HG02571 (cell line): Measurements from ENCODE around the gene C5orf47.
"Not testable (repeated sequence)": the region's sequence is repeated elsewhere in the genome, so short reads cannot be mapped to it uniquely, and the experiment has no call there.

Source experiments
- ATAC-seq: cut with Tn5 transposase; IDR thresholded peaks from one replicate; pipeline ENCODE4 v1.9.1; 2021; ENCODE audit warnings: mild to moderate bottlenecking, moderate library complexity; ENCODE audit not compliant: unreplicated experiment

The C5orf47 gene

GRCh38 chr5:173969167-173970049 is 19.6 kb upstream of the C5orf47 start:
- no peak for ATAC-seq

GRCh38 chr5:173970878-173971650 is 17.9 kb upstream of the C5orf47 start:
- ATAC-seq, result no peak

- ATAC-seq, result no peak
These were observed 17.2 kb upstream of the C5orf47 start for GRCh38 chr5:173971681-173972345.

- ATAC-seq, result no peak
These were observed 16.4 kb upstream of the C5orf47 start for GRCh38 chr5:173972607-173972924.

- peak; percentile 61 for ATAC-seq
These were observed 15.9 kb upstream of the C5orf47 start for GRCh38 chr5:173972925-173973615.

GRCh38 chr5:173973616-173973969 is 15.4 kb upstream of the C5orf47 start:
- ATAC-seq, result peak; percentile 24

GRCh38 chr5:173974688-173975239 is 14.2 kb upstream of the C5orf47 start:
- no peak for ATAC-seq

GRCh38 chr5:173981185-173981761 is 7.7 kb upstream of the C5orf47 start:
- no peak for ATAC-seq

- no peak for ATAC-seq
These were observed 4.8 kb upstream of the C5orf47 start for GRCh38 chr5:173984218-173984617.

- no peak for ATAC-seq
These were observed 587 bp downstream of the C5orf47 start for GRCh38 chr5:173989432-173990082.

GRCh38 chr5:173997331-173997730 is 8.4 kb downstream of the C5orf47 start:
- ATAC-seq, result no peak

- ATAC-seq, result no peak
These were observed 9.6 kb downstream of the C5orf47 start for GRCh38 chr5:173998531-173998930.

GRCh38 chr5:174000076-174000475 is 11.1 kb downstream of the C5orf47 start:
- ATAC-seq, result no peak

GRCh38 chr5:174003795-174004194 is 14.8 kb downstream of the C5orf47 start:
- ATAC-seq, result no peak

- ATAC-seq, result no peak
These were observed 20.0 kb downstream of the C5orf47 start for GRCh38 chr5:174008922-174009321.

GRCh38 chr5:174010365-174010764 is 21.4 kb downstream of the C5orf47 start:
- ATAC-seq, result no peak

- ATAC-seq, result no peak
These were observed 22.5 kb downstream of the C5orf47 start for GRCh38 chr5:174011441-174011840.

GRCh38 chr5:174020069-174020927 is 31.3 kb downstream of the C5orf47 start:
- ATAC-seq, result not testable (repeated sequence)

GRCh38 chr5:174020928-174021304 is 31.9 kb downstream of the C5orf47 start:
- ATAC-seq, result no peak
